ENCODE measurements around the gene MRPL2.

Gene MRPL2

GRCh38 chr6:43033496-43034189 lies 25.6 kb downstream of the MRPL2 start:
- FAIRE-seq (no peak), DNase-seq (ENCODE audit: insufficient read length, low spot score) (no peak)
- TF ChIP-seq POLR2A (IDR thresholded peaks at IDR 0.05; ENCODE audit: low read depth, low read length): no peak

- no peak for DNase-seq (ENCODE audit: insufficient read length, low spot score)
- no peak for TF ChIP-seq POLR2A (IDR thresholded peaks at IDR 0.05; ENCODE audit: low read depth, low read length)
- FAIRE-seq: no peak
Measured at GRCh38 chr6:43032326-43032725, 26.9 kb downstream of the MRPL2 start.

GRCh38 chr6:43029120-43029519 lies 30.1 kb downstream of the MRPL2 start:
- no peak for TF ChIP-seq POLR2A (IDR thresholded peaks at IDR 0.05; ENCODE audit: low read depth, low read length)
- FAIRE-seq (no peak), DNase-seq (ENCODE audit: insufficient read length, low spot score) (no peak)

GRCh38 chr6:43026365-43026764 lies 32.9 kb downstream of the MRPL2 start:
- DNase-seq (ENCODE audit: insufficient read length, low spot score) (no peak), FAIRE-seq (no peak)
- no peak for TF ChIP-seq POLR2A (IDR thresholded peaks at IDR 0.05; ENCODE audit: low read depth, low read length)

GRCh38 chr6:43024436-43024835 lies 34.8 kb downstream of the MRPL2 start:
- DNase-seq (ENCODE audit: insufficient read length, low spot score) (no peak), FAIRE-seq (no peak)
- no peak for TF ChIP-seq POLR2A (IDR thresholded peaks at IDR 0.05; ENCODE audit: low read depth, low read length)

GRCh38 chr6:43021270-43022047 lies 37.8 kb downstream of the MRPL2 start, which contains the start of gene RRP36:
Gene RRP36, plus strand, starts transcription at chr6:43021623. Its CDS starts 32 bp downstream, at chr6:43021655.
- no peak for FAIRE-seq
- peak; percentile 87 for DNase-seq (ENCODE audit: insufficient read length, low spot score)
- TF ChIP-seq POLR2A (IDR thresholded peaks at IDR 0.05; ENCODE audit: low read depth, low read length): peak; percentile 51; the same call in 1 of the 2 replicates

- no peak for FAIRE-seq
- DNase-seq (ENCODE audit: insufficient read length, low spot score): peak; percentile 47
- TF ChIP-seq POLR2A (IDR thresholded peaks at IDR 0.05; ENCODE audit: low read depth, low read length): no peak
Measured at GRCh38 chr6:43020847-43021246, 38.4 kb downstream of the MRPL2 start.

GRCh38 chr6:43020052-43020705 lies 39.1 kb downstream of the MRPL2 start:
- no peak for DNase-seq (ENCODE audit: insufficient read length, low spot score)
- FAIRE-seq: no peak
- TF ChIP-seq POLR2A (IDR thresholded peaks at IDR 0.05; ENCODE audit: low read depth, low read length): no peak

GRCh38 chr6:43019152-43019551 lies 40.1 kb downstream of the MRPL2 start:
- FAIRE-seq (no peak), DNase-seq (ENCODE audit: insufficient read length, low spot score) (no peak)
- TF ChIP-seq POLR2A (IDR thresholded peaks at IDR 0.05; ENCODE audit: low read depth, low read length): no peak

- no peak for FAIRE-seq
Measured at GRCh38 chr6:43016943-43017334, 42.3 kb downstream of the MRPL2 start.

GRCh38 chr6:43016176-43016942 lies 42.9 kb downstream of the MRPL2 start:
- DNase-seq (ENCODE audit: insufficient read length, low spot score) (no peak), FAIRE-seq (no peak)
- no peak for TF ChIP-seq POLR2A (IDR thresholded peaks at IDR 0.05; ENCODE audit: low read depth, low read length)

More at GRCh38 chr6:43016943-43017334, 42.3 kb downstream of the MRPL2 start:
- DNase-seq (ENCODE audit: insufficient read length, low spot score): no peak
- TF ChIP-seq POLR2A (IDR thresholded peaks at IDR 0.05; ENCODE audit: low read depth, low read length): no peak

- TF ChIP-seq POLR2A (IDR thresholded peaks at IDR 0.05; ENCODE audit: low read depth, low read length): no peak
- FAIRE-seq (no peak), DNase-seq (ENCODE audit: insufficient read length, low spot score) (peak; percentile 31)
Measured at GRCh38 chr6:43014434-43014909, 44.8 kb downstream of the MRPL2 start.

GRCh38 chr6:43013843-43014433 lies 45.3 kb downstream of the MRPL2 start, which contains the start of the genes KLHDC3 and MEA1:
Gene KLHDC3, plus strand, starts transcription at chr6:43014249. Its CDS starts 2,944 bp downstream, at chr6:43017193.
Gene MEA1, minus strand, starts transcription at chr6:43013946. Its CDS starts 133 bp downstream, at chr6:43013813.
- TF ChIP-seq POLR2A (IDR thresholded peaks at IDR 0.05; ENCODE audit: low read depth, low read length): peak; percentile 58
- FAIRE-seq (peak; percentile 93), DNase-seq (ENCODE audit: insufficient read length, low spot score) (peak; percentile 95)
